NCI-H2196 (cell line): ENCODE results near the gene UBL4B.
"Not testable (repeated sequence)": the region's sequence is repeated elsewhere in the genome, so short reads cannot be mapped to it uniquely, and the experiment has no call there.

ENCODE experiments used
- DNase-seq: peaks from one replicate; lab custom pipeline; 2025; ENCODE audit not compliant: unreplicated experiment; lab: John Stamatoyannopoulos, UW

Gene UBL4B, protein sequence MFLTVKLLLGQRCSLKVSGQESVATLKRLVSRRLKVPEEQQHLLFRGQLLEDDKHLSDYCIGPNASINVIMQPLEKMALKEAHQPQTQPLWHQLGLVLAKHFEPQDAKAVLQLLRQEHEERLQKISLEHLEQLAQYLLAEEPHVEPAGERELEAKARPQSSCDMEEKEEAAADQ

DNA sequence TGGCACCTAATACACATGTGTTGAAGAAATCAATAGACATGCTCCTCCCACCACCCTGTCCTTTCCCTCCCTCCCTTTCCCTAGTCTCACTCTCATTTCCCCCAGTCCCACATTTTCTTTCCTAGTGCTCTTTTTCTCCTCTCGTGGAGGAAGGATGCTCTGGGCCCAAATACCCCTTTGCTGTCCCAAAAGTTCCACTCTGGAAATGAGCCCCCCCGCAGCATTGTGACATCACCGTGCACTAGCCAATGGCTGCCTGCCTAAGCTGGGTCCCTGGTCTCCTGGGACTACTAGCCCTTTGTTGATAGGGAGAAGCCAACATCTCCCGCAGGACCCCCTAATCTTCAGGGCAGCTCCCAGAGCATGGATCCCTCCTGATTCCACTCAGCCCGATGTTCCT lies at the start of gene UBL4B:
UBL4B (plus strand) TSS at position 301 of the 400 bp plus-strand sequence; CDS start at position 393, 92 bp downstream.
- no peak for DNase-seq

DNA sequence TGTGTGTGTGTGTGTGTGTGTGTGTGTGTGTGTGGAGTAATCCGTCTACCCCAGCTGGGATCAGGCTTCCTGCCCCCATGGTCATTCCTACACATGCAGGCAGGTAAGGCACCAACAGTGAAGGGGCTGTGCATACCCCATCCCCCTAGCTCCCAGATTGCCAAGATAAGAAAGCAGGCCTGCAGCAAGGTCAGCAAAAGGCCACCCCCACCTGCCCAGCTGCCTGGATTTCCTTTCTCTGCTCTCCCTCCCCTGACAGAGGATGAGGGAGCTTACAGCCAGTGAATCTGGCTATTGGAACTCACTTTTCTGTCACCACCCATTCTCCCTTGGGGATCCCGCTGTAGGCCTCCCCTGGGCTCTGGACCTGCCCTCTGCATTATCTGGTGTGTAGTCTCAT lies 49.6 kb upstream of the UBL4B start:
- DNase-seq, result no peak

DNA sequence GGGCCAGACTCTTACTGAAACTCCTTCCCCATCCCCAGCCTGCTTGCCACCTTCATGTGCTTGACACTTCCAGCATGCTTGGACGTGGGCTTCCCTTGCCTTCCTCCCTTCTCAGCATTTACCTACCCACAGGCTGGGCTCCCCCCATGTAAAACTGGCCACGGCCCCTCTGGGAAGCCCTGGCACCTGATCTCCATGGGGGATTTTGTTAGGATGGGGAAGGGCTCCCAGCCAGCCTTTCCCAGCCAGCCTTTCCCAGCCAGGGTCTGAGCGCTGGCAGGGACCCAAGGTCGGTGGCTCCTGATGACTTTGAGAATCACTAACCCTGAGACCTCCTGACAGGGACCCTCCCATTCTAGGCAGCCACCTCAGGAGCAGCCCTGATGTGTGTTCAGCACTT lies 48.5 kb upstream of the UBL4B start:
- no peak for DNase-seq

DNA sequence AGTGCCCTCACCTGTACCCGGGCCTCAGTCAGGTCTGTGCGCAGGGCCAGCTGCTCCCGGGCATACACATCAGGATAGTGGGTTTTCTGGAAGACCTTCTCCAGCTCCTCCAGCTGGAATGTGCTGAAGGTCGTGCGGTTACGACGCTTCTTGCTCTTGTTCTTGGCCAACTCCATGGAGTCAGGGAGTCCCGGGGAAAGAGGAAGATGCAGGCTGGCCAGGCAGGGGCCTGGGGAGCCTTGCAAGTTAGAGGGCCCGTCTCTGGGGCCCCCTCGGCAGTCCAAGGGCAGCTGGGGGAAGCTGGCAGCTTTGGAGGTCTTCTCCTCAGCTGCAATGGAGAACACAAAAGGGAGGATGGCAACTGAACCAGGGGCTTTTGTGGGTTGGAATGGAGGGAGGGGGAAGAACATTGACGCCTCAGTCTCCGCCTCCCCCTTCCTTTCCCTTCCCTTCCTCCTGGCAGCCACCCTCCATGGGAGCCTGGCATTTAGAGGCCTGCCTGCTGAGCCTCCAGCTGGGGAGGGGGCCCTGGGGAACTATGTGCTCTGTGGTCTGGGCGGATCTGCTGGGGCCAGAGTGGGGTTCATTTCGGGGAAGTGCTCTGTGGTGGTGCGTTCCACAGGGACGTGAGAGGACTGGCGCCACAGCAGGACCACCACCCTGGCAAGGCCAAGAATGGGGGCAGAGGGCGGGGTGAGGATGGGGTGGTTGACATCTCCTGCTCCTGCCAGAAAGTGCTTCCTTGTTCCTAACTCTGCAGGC lies 47.5 kb upstream of the UBL4B start:
- DNase-seq, result no peak

DNA sequence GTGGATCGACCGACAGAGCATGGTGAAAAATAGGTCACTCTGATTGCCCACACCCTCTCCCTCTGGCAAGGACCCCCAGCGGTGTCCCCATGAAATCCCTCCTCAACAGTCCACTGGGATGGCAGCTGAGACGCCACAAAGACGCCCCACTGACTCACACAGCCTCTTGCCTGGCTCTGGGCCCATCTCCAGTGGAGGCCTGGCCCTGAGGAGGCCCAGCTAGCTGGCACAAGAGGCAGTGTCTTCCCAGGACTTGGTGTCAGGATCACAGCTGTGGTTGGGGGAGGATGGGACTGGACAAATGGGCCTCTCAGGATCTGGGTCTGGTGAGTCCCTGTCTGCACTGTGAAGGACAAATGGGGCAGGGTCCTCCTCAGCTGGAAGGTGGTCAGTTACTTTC lies 46.4 kb upstream of the UBL4B start:
- DNase-seq, result no peak

DNA sequence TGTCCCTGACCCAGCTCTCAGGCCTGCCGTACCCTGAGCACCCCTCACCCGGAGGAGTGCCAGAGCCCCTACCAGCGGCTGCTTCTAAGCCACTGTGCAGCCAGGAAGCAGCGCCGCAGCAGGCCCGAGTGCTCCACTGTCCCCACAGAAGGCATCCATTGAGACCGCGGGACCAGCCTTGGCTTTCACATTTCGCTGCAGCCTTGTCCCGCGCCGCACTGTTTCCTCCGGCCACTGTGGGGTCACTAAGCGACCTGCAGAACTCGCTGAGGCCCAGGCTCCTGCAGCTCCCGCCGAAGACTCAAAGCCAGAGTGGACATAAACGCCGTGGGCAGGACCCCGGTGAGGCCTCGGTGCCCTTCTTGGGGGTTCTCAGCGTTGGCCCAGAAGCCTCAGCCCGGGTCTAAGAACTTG lies 44.8 kb upstream of the UBL4B start:
- no peak for DNase-seq

DNA sequence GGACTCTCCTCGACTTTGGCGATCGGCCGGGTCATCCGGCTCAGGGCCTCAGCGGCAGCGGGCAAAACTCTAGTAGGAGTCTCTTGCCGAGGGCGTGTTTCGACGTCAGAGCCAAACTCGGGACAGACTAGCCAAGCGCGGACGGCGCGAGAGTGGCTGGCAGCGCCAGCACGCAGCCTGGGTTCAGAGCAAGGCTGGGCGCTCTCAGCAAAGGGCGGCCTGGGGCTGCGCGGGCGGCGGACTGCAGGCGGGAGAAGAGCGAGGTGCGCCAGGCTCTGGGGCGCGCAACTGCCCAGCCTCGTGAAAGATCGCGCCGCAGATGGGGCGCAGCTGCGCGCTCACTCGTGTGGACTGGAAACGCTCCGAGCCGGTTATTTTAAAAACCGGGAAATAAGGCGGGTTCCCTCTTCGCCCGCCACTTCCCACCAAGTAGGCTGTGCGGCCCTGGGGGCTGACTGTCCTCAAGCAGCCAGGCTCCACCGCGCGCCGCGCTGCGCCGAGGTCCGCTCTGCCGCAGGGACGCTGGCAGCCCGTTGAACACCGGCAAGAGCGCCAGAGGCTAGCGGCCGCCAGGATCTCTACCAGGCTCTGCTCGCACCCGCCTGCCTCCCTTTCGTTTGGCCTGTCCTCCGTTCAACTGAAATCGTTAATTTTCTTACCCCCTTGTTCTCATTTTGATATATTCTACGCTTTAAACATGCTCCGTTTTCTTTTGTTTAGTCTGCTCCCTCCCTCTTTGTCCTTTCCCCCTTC lies 44.2 kb upstream of the UBL4B start:
- no peak for DNase-seq

DNA sequence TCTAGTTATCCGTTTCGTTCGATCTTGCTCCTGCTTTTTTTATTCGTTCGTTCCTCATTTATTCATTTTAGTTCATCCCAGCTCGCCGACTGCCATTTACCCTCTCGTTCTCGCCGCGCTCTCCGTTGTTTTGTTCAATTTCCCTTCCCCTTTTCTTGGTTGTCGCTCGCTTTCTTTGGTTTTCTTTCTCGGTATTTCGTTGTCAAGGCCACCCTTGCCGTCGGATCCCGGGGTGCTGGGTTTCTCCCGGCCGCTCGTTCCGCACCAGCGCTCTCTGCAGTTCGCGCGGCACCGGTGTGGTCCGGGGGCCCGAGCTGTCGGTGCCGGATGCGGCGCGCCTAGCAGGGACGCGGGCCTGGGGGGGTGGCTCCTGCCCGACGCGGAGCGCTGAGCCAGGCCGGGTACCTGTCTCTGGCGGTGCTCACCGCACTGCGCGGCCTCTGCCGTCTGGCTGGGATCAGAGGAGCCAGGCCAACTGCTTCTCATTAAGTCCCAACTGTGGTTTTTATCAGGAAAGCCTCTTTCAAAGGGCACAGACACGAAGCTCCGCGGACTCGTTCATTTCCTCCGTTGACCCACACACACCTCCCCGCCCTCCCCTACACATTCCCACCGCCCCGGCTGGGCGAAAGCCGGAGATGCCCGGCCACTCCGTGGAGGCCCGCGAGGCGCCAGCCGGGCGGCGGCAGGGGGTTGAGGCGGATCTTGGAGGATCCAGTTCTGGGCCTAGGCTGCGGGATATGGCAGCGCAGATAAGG lies 43.4 kb upstream of the UBL4B start:
- no peak for DNase-seq

DNA sequence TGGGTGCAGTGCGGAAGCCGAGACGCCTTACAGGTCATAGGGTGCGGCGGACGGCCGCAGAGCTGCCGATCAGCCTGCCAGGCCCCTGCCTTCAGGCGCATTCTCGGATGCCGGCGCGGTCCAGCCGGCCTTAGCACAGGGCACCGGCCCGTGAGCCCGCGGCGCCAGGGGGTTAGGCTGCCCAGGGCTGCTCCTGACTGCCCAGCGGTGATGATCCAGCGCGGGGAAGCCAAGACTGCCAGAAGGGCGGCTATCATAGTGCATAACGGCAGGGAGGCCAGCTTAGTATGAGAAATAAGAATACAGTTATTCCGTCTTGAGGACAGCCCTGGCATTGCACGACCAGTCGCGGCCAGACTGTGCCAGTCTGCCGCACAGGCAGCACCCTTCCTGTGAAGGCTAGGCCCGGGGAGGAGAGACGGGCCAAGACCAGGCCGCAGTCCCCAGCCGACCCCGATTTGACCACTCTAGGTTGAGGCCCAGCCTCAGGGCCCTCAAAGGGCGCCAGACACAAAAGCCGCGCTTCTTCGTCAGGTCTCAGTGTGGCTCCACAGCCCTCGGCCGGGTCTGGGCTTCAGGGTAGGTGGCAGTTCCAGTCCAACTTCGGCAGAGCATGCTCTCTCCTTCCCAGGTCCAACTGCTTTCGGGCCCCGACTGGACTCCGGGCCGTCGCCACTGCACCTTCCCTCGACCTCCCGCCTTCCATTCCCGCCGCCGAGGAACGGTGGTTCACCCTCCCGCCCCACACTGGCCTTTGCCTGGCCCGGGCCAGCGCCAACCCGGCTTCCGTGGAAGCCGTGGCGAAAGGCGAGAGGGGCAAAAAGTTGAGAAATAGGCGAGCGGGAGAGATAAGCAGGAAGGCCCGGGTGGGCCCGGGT lies 42.6 kb upstream of the UBL4B start:
- no peak for DNase-seq

DNA sequence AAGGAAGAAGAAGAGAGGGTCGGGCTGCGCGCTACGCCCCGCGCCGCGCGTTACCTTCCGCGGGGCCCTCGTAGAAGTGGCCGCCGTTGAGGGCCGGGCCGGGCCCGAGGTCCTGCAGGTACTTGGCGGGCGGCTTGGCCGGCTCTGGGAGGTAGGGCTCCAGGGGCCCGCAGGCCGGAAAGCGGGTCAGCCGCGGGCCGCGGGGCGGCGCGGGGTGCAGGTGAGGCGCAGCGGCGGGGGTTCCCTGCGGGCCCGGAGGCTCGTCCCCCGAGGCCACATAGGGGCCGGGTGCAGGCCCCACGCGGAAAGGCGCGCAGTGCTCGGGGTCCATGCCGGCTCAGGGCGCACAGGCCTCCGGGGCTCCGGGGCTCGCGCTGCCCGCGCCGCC lies 42.0 kb upstream of the UBL4B start:
- no peak for DNase-seq

DNA sequence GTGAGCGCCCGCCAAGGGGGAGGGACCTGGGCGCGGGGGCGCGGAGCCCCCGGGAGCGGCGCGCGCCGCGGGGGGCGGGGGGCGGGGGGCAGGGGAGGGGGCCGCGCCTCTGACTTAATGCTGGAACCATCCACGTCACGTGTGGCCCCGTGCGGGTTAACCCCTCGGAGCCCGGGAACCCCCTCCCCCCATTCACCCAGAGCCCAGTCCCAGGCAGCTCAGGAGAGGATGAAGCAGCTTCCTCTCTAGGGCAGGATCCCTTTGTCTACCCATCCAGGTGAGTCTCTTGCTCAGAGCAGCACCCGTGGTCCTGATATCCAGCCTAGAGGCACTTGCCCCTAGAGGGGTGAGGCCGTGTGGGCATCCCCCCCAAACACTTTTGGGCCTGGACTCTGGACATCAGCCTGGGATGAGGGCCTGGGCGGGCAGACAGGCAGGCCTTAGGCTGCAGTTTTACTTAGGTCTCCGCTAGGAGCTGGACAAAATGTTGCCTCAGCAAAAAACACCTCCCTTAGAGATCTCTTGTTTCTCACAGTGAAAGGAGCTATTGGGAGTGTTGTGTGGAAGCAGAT lies 41.5 kb upstream of the UBL4B start, which contains the start of gene ALX3:
ALX3 (minus strand) TSS at position 2 of the 572 bp plus-strand sequence. CDS start 60 bp downstream, outside the sequence.
- DNase-seq, result no peak

DNA sequence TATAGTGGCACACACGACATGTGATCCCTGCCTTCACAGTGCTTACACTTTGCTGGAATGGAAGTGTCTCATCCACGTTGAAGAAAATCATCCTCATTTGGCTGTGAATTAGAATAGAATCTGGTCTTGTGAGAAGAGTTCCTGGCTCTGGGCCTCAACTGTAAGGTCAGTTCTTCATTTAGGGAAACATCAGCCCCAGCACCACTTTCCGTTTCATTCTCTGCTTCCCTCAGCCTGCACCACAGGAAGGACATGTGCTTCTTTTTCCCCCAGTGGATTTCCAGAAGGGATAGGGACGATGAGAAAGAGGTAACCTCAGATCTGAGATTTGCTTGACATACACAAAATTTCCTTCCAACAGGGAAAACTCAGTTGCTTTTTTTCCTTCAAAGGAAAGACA lies 38.1 kb upstream of the UBL4B start:
- DNase-seq, result no peak

DNA sequence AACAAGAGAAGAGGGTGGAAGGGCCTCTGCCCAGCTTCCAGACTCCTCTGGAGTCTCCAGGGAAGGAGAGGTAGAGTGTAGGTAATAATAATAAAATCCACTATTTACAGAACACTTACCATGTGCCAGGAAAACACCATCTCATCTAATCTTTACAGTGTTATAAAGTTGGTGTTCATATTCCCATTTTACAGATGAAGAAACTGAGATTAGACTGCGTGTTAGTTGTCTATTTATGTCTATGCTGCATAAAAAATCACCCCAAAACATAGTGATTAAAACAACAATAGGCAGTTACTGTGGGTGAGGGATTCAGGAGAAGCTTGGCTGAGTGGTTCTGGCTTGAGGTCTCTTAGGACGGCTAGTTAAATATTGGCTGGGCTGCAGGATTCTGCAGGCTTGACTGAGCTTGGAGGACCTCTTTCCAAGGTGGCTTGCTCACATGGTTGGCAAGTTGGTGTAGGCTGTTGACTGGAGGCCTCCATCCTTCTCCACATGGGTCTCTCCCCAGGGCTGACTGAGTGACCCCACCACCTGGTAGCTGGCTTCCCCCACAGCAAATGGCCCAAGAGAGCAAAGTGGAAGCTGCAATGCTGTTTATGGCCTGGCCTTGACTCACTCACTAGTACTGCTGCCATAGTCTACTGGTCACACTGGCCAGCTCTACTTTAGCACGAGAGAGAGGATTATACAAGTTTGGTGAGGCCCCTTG lies 35.3 kb upstream of the UBL4B start:
- DNase-seq, result no peak

DNA sequence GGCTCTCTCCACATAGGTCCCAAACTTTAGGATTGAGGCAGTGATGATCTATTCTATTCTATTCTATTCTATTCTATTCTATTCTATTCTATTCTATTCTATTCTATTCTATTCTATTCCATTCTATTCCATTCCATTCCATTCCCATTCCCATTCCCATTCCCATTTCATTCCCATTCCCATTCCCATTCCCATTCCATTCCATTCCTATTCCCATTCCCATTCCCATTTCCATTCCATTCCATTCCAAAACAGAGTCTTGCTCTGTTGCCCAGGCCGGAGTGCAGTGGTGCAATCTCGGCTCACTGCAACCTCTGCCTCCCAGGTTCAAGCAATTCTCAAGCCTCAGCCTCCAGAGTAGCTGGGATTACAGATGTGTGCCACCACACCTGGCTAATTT lies 32.2 kb upstream of the UBL4B start:
- not testable (repeated sequence) for DNase-seq

DNA sequence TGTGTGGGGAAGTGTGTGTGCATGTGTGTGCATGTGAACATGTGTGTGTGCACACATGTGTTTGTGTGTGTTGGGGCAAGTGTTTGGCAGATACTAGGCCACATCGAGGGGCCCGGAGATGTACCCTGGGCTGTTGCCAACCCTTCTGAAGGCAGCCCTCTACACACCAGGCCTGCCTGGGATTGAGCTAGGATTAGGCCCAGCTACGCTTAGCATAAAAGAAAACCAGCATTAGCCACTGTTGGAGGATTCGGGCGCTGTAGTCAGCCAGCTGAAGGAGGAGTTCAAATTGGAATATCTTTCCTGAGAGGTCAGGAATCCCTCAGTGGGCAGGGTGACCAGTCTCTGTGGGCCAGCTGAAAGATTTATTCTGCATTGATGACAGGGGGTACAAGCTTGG lies 31.2 kb upstream of the UBL4B start:
- DNase-seq, result no peak

DNA sequence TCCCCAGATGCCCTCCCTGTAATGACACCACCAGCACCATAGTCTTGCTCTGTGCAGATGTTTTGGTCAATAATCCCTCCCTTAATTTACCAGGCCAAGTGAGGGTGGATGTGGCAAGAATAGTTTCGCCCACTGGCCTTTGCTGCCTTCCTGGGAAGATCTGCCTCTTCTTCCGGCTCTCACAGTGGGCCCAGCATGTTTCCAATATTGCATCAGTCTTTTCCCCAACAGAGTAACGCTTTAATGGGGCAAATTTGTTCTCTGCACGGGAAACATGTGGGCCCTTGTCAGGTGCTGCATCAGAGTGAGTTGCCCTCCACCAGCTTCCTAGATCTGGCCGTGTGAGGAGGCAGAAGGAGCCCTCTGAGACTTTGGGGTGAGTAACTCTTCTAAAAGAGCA lies 29.8 kb upstream of the UBL4B start:
- DNase-seq, result no peak

DNA sequence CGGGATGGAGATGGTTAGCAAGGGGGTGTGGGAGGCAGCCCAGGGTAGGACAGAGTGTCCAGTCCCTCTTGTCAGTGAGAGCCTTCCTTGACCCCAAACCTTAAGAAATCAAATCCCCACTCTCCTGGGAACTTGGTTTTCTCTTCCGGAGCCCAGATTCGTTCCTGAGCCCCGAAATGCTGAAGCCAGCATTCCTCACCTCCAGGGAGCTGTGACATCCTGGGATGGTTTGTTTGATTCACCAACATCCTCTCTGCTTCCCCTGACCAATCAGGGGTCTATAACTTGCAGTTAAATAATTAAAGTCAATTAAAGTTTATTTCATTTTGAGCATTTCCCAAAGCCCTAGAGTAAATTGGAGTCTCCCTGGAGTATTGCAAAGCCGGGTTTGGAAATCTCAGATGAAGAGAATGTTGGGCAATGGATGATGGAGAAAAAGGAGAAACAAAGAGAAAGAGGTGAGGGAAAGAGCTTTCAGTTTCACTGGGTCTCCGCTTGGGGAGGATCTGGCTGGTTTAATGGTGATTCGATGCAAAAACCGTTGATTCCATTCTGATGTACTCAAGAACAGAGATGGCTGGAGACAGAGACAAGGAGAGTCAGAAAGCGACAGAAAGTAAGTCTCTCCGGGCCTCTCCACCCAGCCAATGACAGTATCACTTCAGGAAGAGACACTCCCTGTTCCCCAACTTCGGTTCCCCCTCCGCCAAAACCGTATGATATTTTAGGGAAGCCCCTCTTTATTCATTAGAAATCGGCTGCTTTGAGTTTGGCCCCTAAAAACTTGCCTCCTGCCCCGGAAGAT lies 29.0 kb upstream of the UBL4B start:
- DNase-seq, result no peak

DNA sequence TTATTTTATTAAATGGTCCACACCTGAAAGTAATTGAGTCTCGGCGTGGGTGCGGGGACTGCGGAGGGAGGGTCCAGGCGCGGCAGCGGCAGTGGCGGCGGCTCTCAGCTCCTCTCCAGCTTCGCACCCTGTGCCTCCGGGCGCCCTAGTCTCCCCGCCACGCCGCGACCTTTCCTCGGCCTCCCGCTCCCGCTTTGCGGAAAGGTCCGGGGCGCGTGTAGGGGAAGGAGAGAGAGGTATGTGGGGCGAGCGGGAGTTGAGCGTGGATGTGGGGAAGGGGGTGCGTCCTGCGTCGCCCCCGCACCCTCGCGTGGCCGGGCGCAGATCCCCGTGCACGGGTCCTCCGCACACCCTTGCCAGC lies 28.4 kb upstream of the UBL4B start:
- DNase-seq, result no peak
